GM18519 (cell line): ENCODE results near the gene ZDHHC24.

ENCODE experiments used
- ATAC-seq: cut with Tn5 transposase; IDR thresholded peaks from one replicate; pipeline ENCODE4 v1.9.1; 2021; ENCODE audit warnings: mild to moderate bottlenecking, moderate library complexity; ENCODE audit not compliant: unreplicated experiment, low FRiP score

Gene ZDHHC24

DNA sequence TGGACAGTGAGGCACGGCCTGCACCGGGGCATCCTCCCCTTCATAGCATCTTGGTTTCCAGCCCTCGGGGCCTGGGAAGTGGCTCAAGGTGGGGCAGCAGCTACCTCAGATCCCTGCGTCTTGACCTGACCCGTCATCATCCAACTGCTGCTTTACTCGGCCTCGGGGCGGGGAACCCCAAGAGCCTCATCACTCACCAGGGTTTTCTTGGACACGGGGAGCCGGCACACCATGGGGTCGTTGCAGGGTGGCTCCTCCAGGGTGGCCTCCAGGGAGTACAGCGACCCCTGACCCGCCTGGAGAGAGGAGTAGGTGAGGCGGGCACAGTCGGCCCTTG, 21.9 kb upstream of the ZDHHC24 start:
- ATAC-seq = no peak

- ATAC-seq = no peak
These were observed 20.4 kb upstream of the ZDHHC24 start for GRCh38 chr11:66566221-66566620.

DNA sequence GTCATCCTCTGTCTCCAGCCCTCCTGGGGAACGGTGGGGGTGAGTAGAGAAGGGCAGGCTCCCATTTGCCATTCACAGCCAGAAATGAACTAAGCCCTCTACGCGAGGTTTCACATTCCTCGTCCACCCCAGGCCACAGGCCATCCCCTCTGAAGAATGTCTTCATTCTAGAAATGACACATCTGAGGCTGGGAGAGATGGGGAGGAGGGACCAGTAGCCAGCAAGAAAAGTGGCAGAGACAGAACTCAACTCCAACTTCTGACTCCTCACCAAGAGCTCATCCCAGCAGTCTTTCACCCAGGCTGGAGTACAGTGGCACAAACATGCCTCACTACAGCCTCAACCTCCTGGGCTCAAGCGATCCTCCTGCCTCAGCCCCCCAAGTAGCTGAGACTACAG, 19.1 kb upstream of the ZDHHC24 start:
- no peak for ATAC-seq

- ATAC-seq = no peak
These were observed 18.7 kb upstream of the ZDHHC24 start for GRCh38 chr11:66564538-66564937.

DNA sequence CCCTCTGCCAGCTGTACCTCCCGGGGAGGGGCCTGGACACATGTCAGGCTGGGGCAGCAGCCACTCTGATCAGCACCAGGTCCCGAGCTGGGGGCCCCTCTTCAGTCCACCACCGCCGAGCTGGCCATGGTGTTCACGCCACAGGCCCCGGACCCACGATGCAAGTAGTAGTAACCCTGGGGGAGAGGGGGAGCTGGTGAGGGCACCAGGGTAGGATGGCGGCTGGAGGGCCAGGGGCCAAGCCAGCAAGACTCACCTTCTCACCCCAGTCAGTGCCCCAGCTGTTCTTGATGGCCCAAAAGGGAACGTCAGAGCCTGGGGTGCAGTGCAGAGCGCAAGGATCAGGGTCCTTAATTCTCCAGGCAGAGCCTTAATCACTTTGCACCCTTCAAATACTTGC, 18.0 kb upstream of the ZDHHC24 start:
- ATAC-seq = no peak

GRCh38 chr11:66562907-66563583, 17.2 kb upstream of the ZDHHC24 start:
- ATAC-seq = no peak

DNA sequence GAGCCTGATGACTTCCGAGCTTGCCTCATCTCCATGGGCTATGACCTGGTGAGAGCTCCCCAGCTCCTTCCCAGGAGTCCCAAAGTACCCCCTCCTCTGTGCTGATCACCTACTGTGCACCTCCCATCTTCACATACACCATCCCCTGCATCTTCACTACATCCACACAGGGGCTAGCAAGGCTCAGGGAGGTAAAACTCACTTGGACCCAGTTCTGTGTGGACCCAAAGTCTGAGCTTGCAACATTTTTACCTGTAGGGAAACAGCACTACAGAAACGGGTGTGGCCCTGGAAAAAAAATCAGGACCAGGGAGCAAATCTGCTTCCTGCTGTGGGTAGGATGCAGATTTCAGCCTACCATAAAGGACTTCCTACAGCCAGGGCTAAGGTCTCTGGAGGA, 16.4 kb upstream of the ZDHHC24 start:
- ATAC-seq = no peak

DNA sequence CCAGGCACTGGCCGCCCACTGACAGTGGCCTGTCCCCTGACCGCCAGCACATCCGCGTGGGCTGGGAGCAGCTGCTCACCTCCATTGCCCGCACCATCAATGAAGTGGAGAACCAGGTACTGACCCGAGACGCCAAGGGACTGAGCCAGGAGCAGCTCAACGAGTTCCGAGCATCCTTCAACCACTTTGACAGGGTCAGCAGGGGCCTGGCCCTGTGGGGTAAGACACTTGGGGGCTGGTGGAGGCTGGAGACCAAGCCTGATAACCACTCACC, 16.1 kb upstream of the ZDHHC24 start:
- no peak for ATAC-seq

DNA sequence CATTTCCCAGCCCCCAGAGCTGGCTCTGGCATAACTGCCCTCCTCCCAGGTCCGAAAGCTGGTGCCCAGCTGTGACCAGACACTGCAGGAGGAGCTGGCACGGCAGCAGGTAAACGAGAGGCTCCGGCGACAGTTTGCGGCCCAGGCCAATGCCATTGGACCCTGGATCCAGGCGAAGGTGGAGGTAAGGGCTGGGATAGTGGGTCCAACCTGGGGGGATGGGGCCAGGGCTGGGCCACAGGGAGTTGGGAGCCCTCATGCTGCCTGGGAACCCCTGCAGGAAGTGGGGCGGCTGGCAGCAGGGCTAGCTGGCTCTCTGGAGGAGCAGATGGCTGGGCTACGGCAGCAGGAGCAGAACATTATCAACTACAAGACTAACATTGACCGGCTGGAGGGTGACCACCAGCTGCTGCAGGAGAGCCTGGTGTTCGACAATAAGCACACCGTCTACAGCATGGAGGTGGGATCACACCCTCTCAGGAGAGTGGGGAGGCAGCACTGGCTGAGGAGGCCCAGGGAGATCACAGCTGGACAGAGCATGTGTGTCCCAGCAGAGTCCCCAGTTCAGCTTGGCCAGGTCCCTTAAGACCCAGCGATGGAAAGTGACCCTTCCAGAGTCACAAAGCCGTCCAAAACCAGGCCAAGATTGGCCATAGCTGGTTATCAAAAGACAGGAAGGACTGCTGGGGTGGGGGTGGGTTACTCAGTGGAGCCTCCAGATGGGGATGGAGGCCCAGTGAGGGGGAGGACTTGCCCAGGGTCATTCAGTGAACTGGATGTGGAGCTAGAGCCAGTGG, 15.5 kb upstream of the ZDHHC24 start:
- no peak for ATAC-seq

- no peak for ATAC-seq
These were observed 14.2 kb upstream of the ZDHHC24 start for GRCh38 chr11:66559866-66560676.

DNA sequence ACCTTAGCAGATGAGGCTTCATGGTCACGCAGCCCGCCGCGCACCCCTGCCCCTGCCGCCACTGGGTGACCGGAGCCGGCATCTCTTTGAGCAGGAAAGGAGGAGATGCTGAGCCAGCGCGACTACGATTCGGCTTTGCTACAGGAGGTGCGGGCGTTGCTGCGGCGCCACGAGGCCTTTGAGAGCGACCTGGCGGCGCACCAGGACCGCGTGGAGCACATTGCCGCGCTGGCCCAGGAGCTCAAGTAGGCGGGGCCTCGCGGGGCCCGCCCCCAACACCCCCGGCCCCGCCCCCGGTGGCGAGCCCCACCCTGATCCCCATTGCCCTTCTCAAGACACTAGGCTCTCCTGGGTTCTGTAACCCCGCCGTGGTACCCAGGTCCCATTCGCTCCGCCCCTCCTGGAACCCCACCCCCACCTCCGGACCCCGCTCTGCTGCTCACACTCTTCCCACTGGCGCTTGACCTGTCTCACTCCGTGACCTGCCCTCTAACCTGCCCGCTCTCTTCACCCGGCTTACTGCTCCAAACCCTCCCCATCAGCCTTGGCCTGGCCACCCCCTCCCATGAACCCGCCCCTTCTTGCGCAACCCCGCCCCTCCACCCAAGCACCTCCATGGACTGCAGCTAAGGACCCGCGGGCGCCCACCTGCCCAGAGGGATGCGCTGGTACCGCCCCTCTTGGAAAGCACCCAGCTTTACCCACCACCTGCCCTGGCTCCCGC, 13.5 kb upstream of the ZDHHC24 start:
- no peak for ATAC-seq

GRCh38 chr11:66557733-66558326, 12.0 kb upstream of the ZDHHC24 start:
- ATAC-seq = no peak

- ATAC-seq = no peak
These were observed 10.2 kb upstream of the ZDHHC24 start for GRCh38 chr11:66556086-66556485.

DNA sequence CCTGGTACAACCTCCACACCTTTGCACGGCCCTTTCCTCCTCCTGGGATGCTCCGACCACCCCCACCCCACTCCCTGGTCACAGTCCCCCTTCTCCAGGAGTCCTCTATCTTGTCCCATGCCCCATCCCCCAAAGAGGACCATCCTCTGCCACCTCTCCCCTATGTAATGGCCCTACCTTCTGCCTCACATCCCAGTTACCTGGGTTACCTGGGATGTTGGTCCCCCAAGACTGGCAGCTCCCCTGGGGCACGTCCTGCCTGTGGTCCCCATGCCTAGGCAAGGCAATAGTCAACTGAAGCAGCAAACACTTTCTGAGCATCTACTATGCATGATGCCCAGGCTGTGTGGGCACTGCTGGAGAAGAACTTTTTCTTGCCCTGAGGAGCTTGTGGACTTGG, 9.6 kb upstream of the ZDHHC24 start:
- ATAC-seq = no peak

DNA sequence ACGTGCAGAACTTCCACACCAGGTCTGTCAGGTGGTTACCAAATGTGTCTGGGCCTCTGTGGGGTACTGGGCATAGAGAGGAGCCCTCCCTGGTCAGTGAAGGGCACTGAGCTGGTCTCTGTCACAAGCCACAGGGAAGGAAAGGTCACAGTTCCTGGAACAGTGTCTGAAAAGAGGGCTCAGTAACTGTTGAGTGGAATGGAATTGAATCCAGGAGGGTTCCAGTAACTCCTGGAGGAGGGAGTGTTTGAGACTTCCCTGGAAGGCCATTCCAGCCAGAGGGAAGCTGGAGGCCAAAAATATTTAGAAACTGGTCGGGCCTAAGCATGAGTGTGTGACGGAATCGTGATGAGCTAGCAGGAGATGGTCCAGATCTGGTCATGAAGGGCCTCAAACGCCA, 8.8 kb upstream of the ZDHHC24 start:
- ATAC-seq = no peak

GRCh38 chr11:66550887-66551286, 5.0 kb upstream of the ZDHHC24 start:
- ATAC-seq = no peak

GRCh38 chr11:66549696-66550095, 3.8 kb upstream of the ZDHHC24 start:
- no peak for ATAC-seq

DNA sequence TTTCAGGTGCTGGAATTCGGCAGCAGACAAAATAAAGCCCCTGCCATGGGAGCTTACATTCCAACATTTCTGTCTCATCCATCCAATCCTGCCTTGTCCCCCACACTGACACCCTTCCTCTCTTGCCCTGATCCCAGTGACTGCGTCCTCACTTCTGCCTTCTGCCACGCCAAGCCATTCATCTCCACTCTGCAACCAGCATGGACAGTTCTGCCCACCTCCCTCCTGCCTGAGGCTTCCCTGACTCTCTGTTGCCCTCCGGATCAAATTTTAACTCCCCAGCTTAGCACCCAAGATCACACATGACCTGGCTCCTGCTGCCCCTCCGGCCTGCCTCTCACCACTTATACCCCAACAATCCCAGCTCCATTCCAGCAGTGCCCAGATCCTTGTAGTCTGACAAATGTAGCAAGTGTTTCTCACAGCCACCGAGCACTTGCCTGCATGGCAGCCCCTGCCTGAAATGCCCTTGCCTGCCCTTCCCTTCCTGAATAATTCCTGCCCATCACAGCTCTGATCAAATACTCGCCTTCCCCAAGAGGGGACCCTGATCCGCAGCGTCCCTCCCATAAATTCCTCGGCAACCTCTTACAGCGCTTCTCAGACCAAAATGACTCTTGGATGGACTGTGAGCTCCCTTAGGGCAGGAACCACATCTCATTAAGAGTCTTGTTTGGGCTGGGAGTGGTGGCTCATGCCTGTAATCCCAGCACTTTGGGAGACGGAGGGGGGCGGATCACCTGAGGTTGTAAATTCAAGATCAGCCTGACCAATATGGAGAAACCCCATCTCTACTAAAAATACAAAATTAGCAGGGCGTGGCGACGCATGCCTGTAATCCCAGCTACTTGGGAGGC, 3.2 kb upstream of the ZDHHC24 start:
- ATAC-seq = no peak

DNA sequence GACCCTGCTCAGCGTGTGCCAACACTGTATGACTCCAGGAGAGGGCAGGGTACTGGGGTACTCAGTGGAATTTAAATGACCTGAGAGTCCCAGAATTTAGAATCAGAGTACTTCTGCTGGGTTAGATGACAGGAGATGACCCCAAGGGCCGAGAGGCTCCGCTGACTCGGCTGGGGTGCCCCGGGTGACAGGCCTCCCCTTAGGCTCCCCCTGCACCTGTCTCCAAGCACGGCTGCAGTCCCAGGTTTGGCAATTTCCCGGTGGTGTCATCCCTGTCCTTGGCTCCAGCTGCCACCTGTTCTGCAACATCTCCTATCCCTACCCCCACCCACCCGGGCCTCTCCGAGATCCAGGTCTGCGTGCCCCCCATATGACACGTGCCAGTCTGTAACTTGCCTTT, 2.2 kb upstream of the ZDHHC24 start:
- ATAC-seq = no peak

DNA sequence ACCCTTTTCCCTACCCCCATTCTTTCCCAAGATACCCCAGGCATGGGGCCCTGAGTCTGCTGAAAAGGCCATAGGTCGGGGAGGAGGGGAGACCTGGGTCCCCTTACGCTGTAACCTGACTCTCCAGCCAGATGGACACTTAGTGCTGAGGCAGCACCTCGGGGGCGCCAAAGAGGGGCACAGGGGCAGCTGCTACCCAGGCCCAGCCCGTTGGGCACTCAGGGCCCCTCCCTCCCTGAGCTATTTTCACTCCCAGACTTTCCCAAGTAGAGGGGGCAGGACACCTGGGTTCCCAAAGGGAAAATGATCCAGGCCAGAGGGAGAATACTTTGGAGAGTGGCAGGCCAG, 1.8 kb upstream of the ZDHHC24 start:
- no peak for ATAC-seq
